GM18868 (cell line): ENCODE data around the gene HNRNPH1.
A peak's percentile ranks its signal among the peaks of the same experiment; 100 is the strongest.

Source experiments
- ATAC-seq: cut with Tn5 transposase; IDR thresholded peaks from one replicate; pipeline ENCODE4 v1.9.1; 2021; ENCODE audit warnings: mild to moderate bottlenecking, moderate library complexity; ENCODE audit not compliant: unreplicated experiment

Gene HNRNPH1

GRCh38 chr5:179623906-179624741, 653 bp upstream of the HNRNPH1 start:
- peak; percentile 11 for ATAC-seq

- ATAC-seq: no peak
Observed at GRCh38 chr5:179621551-179622214, 1.8 kb downstream of the HNRNPH1 start.

GRCh38 chr5:179620703-179621350, 2.6 kb downstream of the HNRNPH1 start:
- no peak for ATAC-seq

GRCh38 chr5:179620293-179620692, 3.2 kb downstream of the HNRNPH1 start:
- no peak for ATAC-seq

- ATAC-seq: no peak
Observed at GRCh38 chr5:179619776-179620175, 3.7 kb downstream of the HNRNPH1 start.

GRCh38 chr5:179618923-179619554, 4.4 kb downstream of the HNRNPH1 start:
- ATAC-seq: no peak

- ATAC-seq: no peak
Observed at GRCh38 chr5:179617930-179618329, 5.5 kb downstream of the HNRNPH1 start.

GRCh38 chr5:179616002-179616594, 7.4 kb downstream of the HNRNPH1 start:
- ATAC-seq: no peak

- ATAC-seq: no peak
Observed at GRCh38 chr5:179615203-179615602, 8.3 kb downstream of the HNRNPH1 start.

- no peak for ATAC-seq
Observed at GRCh38 chr5:179614745-179615144, 8.7 kb downstream of the HNRNPH1 start.

- ATAC-seq: no peak
Observed at GRCh38 chr5:179613460-179614071, 9.9 kb downstream of the HNRNPH1 start.

- no peak for ATAC-seq
Observed at GRCh38 chr5:179612577-179613459, 10.7 kb downstream of the HNRNPH1 start.

- ATAC-seq: no peak
Observed at GRCh38 chr5:179610903-179611265, 12.6 kb downstream of the HNRNPH1 start.

- no peak for ATAC-seq
Observed at GRCh38 chr5:179610109-179610902, 13.2 kb downstream of the HNRNPH1 start.

GRCh38 chr5:179609834-179610108, 13.7 kb downstream of the HNRNPH1 start:
- ATAC-seq: no peak

- ATAC-seq: no peak
Observed at GRCh38 chr5:179608131-179608581, 15.3 kb downstream of the HNRNPH1 start.

GRCh38 chr5:179607160-179607931, 16.1 kb downstream of the HNRNPH1 start:
- no peak for ATAC-seq

- ATAC-seq: no peak
Observed at GRCh38 chr5:179606910-179607159, 16.6 kb downstream of the HNRNPH1 start.
